Measurements from ENCODE around the gene SUMO3.

The SUMO3 gene

DNA sequence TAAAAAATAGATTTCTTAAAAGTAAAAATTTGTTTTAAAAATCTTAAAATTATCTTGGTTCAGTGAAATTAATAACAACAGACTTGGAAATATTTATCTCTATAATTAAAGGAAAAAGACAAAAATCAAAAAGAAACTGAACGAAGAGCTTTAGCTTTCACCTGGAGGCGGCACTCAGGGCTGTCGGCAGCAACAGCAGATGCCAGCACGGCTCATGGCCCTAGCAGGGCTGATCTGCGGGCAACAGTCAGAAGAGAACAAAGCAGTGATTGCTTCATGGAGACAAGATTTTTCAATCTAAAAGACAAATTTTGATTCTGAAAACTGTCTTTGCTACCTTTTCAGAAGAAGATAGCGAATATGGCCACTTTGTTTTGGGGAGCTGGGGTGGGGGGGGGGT is 38.9 kb downstream of the SUMO3 start:
- Mint-ChIP-seq H3K4me1 (peaks cover 7 to 12% of the 10 kb centered on the region in 2 donors), H3K27ac (no peak overlapping the region), H3K9me3 (no peaks in the 10 kb centered on the region)

DNA sequence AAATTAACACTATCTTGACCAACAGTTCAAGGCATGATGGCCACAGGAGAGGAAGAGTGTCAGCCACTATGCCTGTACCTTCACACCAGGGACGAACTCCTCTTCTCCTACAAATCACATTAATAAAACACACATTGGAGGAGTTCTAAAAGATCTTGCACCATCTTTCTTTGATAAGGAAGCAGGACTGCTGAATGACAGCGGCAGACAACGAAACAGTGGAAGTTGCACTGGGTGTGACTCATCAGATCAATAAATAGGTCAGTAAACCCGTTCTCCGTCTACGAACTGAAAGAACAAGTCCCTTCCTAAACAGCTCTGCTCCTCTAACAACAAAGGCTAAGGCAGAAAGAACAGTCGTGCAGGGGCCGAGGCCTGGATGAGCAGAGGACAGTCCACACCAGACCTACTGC is 39.4 kb downstream of the SUMO3 start:
- no peak overlapping the region for H3K4me3 Mint-ChIP-seq
- H3K27ac Mint-ChIP-seq: no peak overlapping the region
- no peaks in the 10 kb centered on the region for H3K27me3 Mint-ChIP-seq
- H3K4me1 Mint-ChIP-seq: peaks cover 7 to 10% of the 10 kb centered on the region in 2 donors
- H3K9me3 Mint-ChIP-seq: no peaks in the 10 kb centered on the region
- no peak for ATAC-seq (replicated peaks)
- H3K36me3 Mint-ChIP-seq: peaks cover 31 to 52% of the 10 kb centered on the region in 2 donors
- DNase-seq: no peak

More for the DNA sequence above, 38.9 kb downstream of the SUMO3 start:
- H3K36me3 Mint-ChIP-seq: peaks cover 30 to 52% of the 10 kb centered on the region in 2 donors
- no peak overlapping the region for H3K4me3 Mint-ChIP-seq
- DNase-seq: no peak
- no peaks in the 10 kb centered on the region for H3K27me3 Mint-ChIP-seq
- no peak for ATAC-seq (replicated peaks)

DNA sequence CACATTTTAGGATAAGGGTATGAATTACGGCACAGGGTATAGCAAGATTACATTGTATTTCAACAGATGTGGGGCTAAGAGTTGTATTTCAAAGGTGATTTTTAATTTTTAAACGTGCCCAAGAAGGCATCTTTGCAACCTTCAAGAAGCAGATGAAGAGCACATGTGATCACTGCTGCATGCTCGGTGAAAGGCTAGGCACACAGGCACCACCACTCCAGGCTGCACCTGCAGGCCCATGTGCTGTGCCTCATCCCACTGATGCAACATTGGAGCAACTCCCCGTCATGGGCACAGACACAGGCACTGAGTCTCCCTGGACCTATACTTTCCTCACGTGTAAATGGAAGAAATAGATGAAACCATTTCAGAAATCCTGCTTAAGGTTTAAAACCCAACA is 39.8 kb downstream of the SUMO3 start:
- Mint-ChIP-seq H3K4me1 (peaks cover 4 to 6% of the 10 kb centered on the region in 2 donors), H3K27me3 (no peaks in the 10 kb centered on the region), H3K27ac (no peak overlapping the region), H3K4me3 (no peak overlapping the region), H3K9me3 (no peaks in the 10 kb centered on the region), H3K36me3 (peaks cover 30 to 51% of the 10 kb centered on the region in 2 donors)
- no peak for DNase-seq
- no peak for ATAC-seq (replicated peaks)

DNA sequence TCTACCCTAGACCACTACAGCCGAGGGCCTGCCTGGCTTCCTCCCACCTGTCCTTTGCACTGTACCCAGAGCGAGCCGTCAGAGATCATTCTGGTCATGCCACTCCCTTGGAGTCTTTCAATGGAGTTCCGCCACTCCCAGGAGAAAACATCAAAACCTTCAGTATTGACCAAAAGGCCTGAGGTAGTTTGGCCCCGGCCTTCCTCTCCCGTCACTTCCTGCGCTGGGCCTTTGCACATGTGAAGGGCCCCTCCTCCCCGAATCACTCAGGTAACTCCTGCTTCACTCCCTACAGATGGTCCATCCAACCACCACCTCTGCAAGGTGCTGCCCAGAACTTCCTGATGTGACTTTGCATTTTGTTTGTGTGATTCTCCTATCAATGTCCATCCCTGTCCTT is 42.9 kb downstream of the SUMO3 start:
- Mint-ChIP-seq H3K4me1 (peaks cover 0 to 5% of the 10 kb centered on the region in 2 donors), H3K27me3 (no peaks in the 10 kb centered on the region), H3K9me3 (no peaks in the 10 kb centered on the region), H3K27ac (no peak overlapping the region), H3K4me3 (no peak overlapping the region), H3K36me3 (peaks cover 42 to 57% of the 10 kb centered on the region in 2 donors)
- ATAC-seq (replicated peaks) (no peak), DNase-seq (no peak)

DNA sequence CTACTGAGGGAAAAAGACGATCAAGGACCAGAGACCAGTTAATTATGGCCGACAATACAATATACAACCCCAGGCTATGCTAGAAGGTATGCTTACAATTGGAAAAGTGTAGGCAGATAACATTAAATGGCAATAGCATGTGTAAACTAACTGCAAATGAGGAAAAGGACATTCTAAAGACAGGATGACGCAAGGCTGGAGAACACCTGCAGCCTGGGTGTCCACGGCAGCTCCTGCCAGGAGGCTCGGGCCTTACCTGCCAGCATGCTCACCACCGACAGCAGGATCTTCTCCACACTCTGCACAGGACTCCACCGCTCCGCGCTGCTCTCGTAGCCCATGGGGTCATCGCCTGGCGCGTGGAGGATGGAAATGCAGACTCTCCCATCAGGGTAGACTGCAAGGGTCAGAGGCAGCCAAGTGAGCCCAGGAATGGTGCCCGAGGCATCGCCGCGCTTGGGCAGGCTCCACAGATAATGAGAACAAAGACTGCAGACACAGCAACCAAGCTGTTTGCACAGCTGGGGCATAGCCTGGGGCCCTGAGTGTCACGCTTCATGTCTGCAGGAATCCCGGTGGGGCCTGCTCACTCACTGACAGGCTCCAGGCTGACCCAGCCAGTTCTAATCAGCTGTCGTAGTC is 44.5 kb downstream of the SUMO3 start:
- Mint-ChIP-seq H3K27me3 (no peaks in the 10 kb centered on the region), H3K36me3 (peaks cover 50 to 68% of the 10 kb centered on the region in 2 donors), H3K4me1 (peaks cover 0 to 5% of the 10 kb centered on the region in 2 donors), H3K9me3 (no peaks in the 10 kb centered on the region), H3K27ac (no peak overlapping the region), H3K4me3 (no peak overlapping the region)
- no peak for ATAC-seq (replicated peaks)
- DNase-seq: no peak

DNA sequence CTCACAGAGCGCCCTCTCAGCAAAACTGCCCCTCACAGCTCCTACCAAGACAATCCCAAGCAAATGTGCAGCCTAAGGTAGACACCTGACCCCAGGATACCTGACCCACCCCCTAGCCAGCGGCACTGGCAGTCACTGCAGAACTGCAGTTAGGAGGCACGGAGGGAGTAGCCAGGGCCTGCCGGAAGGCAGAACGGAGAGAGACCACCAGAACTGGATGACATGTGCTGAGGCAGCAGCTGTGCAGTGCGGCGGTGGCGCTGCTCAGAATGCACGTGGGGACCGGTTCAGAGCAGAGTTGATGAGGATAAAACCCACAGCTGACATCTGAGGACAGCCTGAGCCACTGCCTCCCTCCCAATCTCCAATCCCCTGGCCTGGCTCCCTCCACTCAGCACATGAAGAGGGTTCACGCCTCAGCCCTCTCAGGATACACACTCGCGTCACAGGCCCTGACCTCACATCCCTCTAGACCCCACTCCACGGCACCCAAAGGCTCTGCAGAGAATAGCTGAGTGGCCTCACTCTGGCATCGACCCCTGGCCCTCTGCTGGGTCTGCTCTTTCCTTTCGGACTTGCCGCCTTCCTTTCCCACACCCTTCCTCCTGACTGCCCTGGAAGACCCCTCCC is 45.9 kb downstream of the SUMO3 start:
- DNase-seq (no peak), ATAC-seq (replicated peaks) (no peak)
- H3K9me3 Mint-ChIP-seq: no peaks in the 10 kb centered on the region
- no peak overlapping the region for H3K27ac Mint-ChIP-seq
- H3K4me3 Mint-ChIP-seq: no peak overlapping the region
- H3K36me3 Mint-ChIP-seq: peaks cover 46 to 66% of the 10 kb centered on the region in 2 donors
- H3K4me1 Mint-ChIP-seq: no peaks in the 10 kb centered on the region
- no peaks in the 10 kb centered on the region for H3K27me3 Mint-ChIP-seq

DNA sequence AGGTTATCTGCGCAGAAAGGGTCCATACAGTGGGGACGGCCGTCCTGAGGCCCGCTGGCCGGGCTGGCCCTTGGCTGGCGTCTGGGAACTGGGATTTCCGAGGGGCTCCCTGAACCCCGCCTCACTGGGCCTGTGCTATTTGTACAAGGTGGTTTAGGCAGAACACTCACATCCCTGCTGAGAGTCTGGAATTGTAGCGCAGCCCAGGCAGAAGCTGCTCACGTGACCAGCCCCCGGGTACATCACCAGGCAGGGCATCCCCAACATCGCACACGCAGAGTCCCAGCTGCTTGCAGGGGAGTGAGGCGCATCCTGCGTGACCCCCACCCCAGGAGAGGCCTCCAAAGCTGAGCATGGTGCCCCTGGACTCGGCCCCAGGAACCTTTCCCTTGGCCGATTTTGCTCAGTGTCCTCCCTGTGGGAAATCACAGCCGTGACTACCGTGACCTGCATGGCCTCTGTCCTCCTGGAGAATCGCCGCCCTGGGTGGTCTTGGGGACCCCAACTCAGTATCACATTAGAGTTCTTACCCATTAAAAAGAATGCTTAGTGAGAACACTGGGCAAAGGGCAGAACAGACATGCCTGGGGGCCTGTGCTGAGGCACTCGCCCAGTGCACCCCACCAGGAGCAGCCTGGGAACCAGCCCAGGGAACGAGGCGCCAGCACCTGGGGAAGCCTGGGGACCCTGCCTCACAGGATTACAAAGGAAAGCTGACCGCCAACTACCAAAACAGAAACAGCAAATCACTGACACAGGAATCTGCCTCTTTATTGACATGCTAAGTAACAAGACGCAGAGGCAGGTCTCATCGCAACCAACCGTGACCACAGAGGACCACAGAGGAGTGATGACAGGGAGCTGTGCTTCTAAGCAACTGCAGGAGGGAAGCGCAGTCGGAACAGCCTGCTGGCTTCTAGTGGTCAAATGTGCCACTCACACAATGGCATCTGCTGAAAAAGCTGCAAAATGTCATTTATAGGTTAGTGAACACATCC is 49.7 kb downstream of the SUMO3 start:
- peak overlapping the region; percentile 9 for H3K27ac Mint-ChIP-seq
- H3K36me3 Mint-ChIP-seq: peaks cover 35 to 51% of the 10 kb centered on the region in 2 donors
- no peaks in the 10 kb centered on the region for H3K9me3 Mint-ChIP-seq
- no peak overlapping the region for H3K4me3 Mint-ChIP-seq
- DNase-seq (no peak), ATAC-seq (replicated peaks) (no peak)
- H3K27me3 Mint-ChIP-seq: no peaks in the 10 kb centered on the region
- H3K4me1 Mint-ChIP-seq: peaks cover 9 to 11% of the 10 kb centered on the region in 2 donors

DNA sequence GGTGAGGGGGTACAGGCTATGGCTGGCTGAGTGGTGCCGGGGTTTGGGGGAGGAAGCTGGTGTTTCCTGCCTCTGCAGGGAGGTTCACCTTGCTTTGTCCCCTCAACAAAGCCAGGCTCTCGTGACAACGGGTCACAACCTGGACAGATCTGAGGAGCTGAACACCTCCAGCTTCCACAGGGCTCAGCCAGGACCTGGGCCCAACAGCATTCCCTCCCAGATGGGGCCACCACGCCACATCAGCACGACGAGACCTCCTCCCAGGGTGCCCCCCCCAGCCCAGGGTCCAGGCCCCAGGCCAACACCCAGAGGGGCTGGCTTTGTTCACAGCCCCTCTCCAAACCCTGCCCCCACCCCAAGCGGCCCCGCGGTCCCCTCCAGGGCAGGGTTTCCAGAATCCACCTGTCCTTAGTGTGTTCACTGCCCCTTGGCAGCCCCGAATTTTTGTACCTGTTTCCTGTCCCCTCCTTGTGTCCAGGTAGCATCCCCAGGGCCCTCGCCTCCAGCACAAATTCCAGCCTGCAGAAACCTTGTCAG is 51.0 kb downstream of the SUMO3 start:
- Mint-ChIP-seq H3K27me3 (no peaks in the 10 kb centered on the region), H3K27ac (peak overlapping the region; percentile 66), H3K9me3 (no peaks in the 10 kb centered on the region), H3K4me3 (no peak overlapping the region), H3K36me3 (peaks cover 26 to 39% of the 10 kb centered on the region in 2 donors), H3K4me1 (peaks cover 9 to 11% of the 10 kb centered on the region in 2 donors)
- no peak for ATAC-seq (replicated peaks)
- DNase-seq: no peak

DNA sequence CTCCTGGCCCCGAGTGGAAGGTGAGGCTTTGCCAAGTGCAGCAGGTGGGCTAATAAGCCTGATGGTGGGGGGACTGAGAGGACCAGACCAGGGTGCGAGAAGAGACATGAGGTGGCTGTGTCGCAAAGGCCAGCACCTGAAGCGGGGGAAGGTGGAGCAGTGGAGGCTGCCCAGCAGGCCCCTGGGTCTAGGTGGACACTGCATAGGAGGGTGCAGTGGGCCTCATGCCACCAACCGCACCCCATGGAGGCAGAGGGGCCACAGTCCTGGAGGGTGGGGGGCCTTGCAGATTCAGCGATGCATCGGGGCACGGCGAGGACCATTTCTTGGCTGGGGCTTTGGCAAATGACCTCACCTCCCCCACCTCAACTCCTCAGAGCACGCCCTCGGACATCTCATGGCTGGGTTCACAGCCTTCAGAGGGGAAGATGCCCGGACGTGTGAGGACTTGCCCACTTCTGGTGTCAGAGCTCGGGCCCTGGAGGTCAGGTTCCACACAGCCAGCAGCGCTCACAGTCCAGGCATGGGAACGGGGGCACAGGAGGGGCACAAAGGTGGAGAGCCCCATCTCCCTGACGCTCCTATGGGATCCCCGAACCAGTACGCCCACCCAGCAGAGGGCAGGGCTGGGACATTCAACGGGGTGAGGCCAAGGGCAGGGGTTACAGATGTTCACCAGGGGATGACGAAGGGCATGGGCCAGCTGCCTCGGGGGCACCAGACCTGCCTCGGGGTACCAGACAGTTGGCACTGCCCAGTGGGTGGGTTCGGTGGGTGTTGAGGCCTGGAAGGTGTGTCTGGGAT is 51.6 kb downstream of the SUMO3 start:
- H3K27me3 Mint-ChIP-seq: no peaks in the 10 kb centered on the region
- H3K36me3 Mint-ChIP-seq: peaks cover 25 to 35% of the 10 kb centered on the region in 2 donors
- H3K4me1 Mint-ChIP-seq: peaks cover 11 to 12% of the 10 kb centered on the region in 2 donors
- peak overlapping the region; percentile 25 for H3K27ac Mint-ChIP-seq
- H3K4me3 Mint-ChIP-seq: no peak overlapping the region
- DNase-seq (no peak), ATAC-seq (replicated peaks) (no peak)
- no peaks in the 10 kb centered on the region for H3K9me3 Mint-ChIP-seq

DNA sequence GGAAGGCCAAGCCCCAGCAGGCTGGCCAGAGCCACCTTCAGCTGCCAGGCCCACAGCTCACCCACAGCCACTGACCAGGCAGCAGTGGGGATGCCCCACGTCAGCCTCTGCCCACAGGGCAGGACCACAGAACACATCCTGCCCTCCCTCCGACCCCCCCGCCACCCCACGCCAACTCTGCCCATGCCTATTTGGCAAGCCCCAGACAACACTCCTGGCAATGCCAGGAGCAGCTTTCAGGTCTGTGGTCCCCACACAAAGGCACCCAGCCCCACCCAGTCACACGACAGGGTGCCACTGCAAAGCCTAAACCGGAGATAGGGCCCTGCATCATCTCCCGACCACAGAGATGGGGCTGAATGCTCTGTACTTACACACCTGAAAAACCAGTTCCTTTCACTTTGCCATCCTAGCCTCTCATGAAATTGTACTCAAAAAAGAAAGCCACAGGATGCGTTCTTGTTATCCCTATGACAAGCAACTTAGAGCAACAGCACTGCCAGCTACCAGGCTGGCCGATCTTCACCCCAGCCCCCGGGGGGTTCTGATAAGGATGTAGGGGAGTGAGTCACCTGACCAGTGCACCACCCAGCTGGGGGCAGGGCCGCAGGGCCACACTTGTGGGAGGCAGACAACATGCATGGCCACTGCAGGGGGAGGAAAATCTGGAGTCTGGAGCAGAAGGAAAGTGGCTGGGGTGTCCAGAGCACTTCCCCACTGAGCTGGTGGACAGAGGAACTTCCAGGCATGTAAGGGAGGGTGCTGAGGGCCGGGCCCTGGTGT is 52.4 kb downstream of the SUMO3 start:
- Mint-ChIP-seq H3K4me3 (no peak overlapping the region), H3K4me1 (peaks cover 11 to 12% of the 10 kb centered on the region in 2 donors), H3K9me3 (no peaks in the 10 kb centered on the region), H3K27ac (peak overlapping the region; percentile 79), H3K27me3 (no peaks in the 10 kb centered on the region), H3K36me3 (peaks cover 19 to 34% of the 10 kb centered on the region in 2 donors)
- ATAC-seq (replicated peaks) (peak in 1 of 2 donors; percentile 26), DNase-seq (no peak)

DNA sequence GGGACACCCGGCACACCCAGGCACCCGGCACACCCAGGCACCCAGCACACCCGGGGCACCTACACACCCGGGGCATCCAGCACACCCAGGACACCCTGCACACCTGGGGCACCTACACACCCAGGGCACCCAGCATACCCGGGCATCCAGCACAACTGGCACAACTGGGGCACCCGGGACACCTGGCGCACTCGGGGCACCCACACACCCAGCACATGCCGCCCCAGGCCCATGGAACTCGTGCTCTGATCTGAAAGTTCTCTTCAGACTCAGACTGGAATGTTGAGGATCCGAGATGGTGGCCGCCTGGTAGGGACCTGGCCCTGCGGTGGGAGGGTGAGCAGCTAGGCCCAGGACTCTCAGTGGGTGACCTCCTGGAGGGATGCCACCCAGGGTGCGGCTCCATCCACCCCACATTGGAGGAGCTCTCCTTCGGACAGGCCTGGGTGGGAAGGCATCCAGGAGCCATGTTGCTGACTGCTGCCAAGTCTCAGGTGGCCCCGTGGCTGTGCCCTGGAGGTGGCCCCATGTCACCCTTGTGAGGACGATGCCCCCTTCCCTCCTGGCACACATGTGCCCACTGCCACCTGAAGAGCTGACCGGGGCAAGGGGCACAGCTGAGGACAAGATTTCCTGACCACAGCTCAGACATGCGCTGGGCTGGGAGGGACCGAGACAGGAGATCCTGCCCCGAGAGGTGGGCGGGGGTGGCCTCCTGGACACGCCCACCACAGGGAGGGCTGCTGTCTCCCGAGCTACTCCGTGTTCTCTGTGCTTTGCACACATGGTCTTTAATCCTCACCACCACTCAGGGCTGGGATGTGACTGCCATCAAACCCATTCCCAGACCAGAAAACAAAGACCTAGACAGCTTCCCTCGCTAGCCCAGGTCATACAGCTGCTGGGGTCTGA is 53.3 kb downstream of the SUMO3 start:
- H3K27me3 Mint-ChIP-seq: no peaks in the 10 kb centered on the region
- no peaks in the 10 kb centered on the region for H3K9me3 Mint-ChIP-seq
- DNase-seq (no peak), ATAC-seq (replicated peaks) (no peak)
- H3K4me1 Mint-ChIP-seq: peaks cover 11 to 12% of the 10 kb centered on the region in 2 donors
- H3K27ac Mint-ChIP-seq: no peak overlapping the region
- peaks cover 23 to 36% of the 10 kb centered on the region in 2 donors for H3K36me3 Mint-ChIP-seq
- H3K4me3 Mint-ChIP-seq: no peak overlapping the region

Measured in stimulated activated naive B cell treated with anti-CD40 and anti-IgM and Interleukin-4, amounts not matched to agents 10 μg/mL and 1 μg/mL and 100 μg/mL, for 72 hours (primary cell).